ENCODE measurements around the gene PIM2.

PIM2 gene

DNA sequence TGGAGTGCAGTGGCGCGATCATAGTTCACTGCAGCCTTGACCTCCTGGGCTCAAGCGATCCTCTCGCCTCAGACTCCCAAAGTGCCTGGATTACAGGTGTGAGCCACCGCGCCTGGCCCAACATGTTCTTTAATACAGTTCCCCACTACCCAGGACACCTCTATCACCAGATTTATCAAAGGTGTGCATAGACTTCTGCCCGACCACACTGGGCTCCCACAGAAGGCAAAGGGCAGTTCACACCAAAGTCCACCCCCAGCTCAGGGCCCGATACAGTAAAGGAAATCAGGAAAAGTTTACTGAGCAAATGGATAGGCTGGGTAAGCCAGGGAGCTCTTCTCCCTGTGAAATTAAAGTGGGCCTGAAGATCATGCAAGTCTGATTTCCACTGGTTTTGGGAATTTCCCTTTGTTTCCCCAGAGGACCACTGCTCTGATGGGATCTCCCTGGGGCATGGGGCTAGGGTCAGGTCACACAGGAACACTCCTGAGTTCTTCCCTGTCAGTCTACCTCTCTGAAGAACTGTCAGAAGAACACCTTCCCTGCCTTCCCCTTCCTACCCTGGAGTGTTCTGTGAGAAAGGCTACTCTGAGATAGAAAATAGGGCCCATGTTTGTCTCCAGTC lies 17.7 kb upstream of the PIM2 start:
- DNase-seq (ENCODE audit: low spot score): no peak

DNA sequence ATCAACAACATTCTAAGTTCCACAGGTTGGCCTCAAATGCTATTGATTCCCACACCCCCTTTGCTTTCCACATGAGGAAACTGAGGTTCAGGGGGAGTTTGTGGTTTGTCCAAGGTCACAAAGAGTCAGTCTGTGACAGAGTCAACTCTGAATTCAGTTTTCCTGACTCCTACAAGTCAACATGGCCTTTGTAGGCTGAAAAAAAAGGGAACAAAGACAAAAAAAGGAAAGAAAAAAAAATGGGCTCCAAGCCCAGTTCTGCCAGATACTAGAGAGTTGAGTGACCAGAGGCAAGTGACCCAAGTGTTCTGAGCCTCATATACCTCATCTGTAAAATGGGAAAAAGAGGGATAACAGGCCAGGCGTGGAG lies 16.5 kb upstream of the PIM2 start:
- no peak for DNase-seq (ENCODE audit: low spot score)

DNA sequence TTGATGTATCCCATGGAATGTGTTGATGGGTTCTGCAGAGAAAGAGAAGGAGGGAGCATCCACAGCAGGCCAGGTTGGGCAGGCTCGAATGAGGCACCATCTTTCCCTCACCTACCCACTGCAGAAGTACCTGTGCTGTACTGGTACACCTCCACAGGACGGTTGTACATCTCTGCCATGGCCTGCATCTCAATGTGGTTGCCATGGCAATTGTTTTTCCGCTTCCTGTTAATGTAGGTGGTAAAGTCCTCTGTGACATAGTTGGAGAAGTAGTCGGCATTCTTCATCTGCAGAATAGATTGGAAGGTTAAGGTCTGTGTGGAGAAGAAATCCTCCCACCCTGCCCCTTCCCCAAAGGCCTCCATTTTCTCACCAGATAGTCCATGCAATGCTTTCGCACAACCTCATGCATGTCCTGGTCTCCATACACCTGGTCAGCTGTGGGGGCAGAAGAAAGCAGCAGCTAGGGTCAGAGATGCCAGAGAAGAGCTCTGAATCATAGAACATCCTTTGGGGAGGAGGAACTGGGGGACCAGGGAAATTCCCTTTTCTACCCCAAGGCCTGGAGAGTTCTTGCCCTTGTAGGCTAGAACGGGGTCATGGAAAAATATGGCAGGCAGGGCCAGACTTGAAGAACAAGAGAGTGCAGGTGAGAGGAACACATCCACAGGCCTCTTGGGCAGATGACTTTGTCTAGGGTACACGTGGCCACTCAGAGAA lies 15.9 kb upstream of the PIM2 start:
- DNase-seq (ENCODE audit: low spot score): no peak

DNA sequence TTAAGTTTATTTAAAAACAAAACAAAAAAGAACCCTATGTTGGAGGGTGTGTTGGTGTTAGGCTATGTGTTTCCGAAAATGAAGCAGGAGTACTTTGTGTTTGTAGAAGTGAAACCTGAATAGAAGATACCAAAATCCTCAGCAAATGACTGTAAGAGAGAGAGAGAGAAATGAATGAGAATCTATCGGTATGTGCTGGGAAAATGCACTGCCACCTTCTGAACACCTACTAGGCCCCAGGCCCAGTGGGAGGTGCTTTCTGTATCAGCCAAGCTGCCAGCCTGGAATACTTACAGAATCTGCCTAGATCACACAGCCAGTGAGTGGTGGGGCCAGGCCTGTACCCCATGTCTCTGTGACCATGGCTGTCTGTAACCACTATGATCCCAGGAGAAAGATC lies 14.9 kb upstream of the PIM2 start:
- no peak for DNase-seq (ENCODE audit: low spot score)

DNA sequence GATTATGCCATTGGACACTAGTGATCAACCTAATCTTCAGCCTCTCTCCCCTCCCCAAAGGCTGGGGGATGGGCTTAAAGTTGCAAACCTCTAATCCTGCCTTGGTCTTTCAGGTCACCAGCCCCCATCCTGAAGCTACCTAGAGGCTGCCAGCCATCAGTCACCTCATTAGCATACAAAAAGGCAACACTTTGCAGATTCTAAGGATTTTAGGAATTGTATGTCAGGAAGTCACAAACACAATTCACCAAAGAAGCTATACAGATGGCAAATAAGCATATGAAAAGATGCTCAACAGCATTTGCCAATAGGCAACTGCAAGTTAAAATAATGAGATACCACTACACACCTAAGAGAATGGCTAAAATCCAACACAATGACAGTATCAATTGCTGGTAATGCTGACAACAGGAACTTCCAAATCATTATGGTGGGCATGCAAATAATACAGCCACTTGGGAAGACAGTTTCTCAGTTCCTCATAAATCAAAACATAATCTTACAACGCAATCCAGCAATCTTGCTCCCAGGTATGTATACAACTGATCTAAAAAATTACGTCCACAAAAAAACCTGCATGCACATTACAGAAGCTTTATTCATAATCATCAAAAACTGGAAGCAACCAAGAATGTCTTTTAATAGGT lies 9.0 kb upstream of the PIM2 start:
- no peak for DNase-seq (ENCODE audit: low spot score)

DNA sequence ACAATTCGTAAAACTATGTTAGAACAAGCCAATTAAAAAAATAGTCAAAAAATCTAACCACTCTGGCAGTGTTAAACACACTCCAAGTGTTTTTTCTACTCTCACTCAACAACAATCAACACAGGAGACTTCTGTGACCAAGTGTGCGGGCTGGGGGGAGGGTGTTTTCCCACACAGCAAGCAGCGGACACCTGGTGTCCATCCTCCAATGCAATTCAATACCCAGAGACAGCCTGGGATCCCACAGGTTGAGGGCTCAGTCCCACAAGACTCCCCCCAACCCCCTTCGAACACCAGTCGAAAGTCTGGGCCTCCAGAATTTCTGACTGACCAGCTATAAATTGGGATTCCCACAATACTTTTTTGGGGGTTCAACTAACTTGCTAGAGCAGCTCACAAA lies 8.3 kb upstream of the PIM2 start:
- no peak for DNase-seq (ENCODE audit: low spot score)

DNA sequence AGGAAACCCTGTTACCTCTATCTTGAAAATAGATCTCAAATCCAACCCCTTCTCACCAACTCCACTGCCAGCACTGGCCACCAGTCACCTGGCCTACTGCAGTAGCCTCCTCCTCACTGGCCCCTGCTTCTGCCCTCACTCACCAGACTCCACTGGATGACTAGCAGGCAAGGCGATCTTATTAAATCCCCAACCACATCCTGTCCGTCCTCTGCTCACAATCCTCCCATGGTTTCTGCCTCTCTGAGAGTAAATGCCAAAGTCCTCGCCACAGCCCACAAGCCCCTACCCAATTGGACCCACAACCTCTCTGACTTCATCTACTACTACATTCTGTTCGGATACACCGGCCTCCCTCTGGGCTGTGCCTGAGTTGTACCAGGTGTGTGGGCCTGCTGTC lies 5.4 kb upstream of the PIM2 start:
- no peak for DNase-seq (ENCODE audit: low spot score)

DNA sequence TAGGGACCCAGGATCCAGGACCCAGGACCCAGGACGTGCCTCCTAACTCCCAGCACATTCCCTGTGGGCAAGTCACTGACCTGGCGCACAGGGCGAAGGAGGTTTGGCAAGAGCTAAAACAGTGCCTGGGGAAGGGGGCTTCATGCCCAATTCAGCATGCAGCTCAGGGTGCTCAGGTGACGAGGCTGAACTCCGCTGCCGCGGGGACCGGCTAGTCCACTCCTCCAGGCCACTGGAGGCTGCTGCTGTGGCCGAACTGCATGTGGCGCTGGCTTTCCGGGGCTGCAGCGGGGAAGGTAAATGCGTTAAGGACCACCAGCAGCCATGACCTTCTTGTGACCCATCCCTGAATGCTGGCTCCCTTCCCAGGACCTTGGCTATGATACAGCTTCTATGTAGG lies 4.9 kb upstream of the PIM2 start:
- DNase-seq (ENCODE audit: low spot score): no peak

DNA sequence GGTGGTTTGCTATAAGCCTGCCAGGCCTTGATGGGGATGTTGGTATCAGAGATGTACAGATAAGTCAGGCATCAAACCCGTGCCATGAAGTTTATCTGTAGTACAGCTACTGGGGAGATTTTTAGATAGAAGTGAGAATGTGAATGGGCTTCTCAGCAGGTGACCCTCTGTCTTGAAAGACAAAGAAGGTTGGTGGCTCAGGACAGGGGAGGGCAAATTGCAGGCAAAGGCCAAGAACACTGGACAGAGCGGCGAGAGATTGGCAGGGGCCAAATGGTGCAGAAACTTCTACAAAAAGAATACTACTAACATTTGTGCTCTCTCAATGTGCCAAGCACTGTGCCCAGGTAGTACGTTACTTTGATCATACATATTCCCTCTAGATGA lies 1.9 kb upstream of the PIM2 start:
- DNase-seq (ENCODE audit: low spot score): no peak

DNA sequence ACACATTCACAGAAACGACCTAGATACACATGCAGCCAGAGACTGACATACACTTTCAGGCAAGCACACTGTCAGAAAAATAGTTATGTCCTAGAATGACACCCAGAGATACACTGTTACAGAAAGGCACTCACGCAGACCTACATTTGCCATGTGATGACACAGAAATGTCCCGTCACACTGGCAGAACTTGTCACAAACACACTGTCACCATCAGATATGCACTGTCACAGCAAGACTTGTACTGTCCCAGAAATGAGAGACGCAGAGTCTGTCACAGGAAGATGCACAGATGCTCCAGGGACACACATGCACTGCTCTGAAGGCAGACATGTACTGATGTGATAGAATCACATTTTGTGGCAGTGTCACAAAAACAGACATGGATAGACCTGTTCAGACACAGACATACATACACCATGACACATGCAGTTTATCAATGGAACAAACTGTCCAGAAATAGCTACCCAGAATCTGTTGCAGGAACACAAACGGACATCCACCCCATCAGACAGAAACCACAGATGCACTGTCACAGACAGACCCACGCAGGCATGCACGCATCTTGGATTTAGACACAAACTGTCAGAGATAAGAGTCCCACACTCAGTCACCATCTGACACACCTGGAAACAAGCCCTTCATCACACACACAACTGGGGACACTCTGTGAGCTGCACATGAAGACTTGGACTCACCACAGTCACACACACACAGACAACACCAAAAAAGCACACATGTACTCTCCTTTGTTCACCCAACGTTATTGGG lies 1.3 kb upstream of the PIM2 start:
- no peak for DNase-seq (ENCODE audit: low spot score)

DNA sequence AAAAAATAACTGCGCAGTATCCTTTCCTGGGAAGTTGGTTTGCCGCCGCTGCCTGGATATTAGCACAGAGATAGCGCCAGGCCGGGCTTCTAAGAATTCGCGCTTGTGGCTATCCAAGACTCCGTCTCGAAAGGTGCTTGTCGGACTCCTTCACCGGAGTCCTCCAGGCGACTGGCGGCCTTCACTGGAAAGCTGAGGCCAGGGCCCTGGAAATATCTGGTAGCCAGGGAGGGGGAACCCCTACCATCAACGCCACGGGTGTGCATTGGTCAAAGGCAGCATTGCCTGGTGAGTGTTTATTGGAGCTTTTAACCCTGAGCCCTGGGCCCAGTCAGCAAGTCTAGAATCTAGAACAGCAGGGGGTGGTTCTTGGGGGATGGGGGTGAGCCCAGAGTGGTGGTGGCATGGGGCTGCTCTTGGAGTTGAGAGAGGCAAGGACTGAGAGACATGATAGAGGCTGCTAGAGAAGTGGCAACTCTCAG lies 577 bp upstream of the PIM2 start:
- no peak for DNase-seq (ENCODE audit: low spot score)

DNA sequence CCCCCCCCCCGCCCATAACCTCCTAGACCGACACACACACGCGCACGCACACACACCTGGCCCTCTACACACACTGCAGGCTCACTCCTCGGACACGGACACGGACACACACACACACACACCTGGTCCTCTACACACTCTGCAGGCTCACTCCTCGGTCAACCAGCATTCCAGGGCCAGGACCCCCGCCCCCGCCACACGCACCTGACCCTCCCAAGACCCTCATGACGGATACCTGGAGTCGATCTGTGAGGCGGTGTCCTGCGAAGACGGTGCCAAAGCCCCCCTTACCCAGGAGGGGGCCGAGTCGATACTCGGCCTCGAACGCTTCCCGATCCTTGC lies 552 bp downstream of the PIM2 start:
- DNase-seq (ENCODE audit: low spot score): no peak

DNA sequence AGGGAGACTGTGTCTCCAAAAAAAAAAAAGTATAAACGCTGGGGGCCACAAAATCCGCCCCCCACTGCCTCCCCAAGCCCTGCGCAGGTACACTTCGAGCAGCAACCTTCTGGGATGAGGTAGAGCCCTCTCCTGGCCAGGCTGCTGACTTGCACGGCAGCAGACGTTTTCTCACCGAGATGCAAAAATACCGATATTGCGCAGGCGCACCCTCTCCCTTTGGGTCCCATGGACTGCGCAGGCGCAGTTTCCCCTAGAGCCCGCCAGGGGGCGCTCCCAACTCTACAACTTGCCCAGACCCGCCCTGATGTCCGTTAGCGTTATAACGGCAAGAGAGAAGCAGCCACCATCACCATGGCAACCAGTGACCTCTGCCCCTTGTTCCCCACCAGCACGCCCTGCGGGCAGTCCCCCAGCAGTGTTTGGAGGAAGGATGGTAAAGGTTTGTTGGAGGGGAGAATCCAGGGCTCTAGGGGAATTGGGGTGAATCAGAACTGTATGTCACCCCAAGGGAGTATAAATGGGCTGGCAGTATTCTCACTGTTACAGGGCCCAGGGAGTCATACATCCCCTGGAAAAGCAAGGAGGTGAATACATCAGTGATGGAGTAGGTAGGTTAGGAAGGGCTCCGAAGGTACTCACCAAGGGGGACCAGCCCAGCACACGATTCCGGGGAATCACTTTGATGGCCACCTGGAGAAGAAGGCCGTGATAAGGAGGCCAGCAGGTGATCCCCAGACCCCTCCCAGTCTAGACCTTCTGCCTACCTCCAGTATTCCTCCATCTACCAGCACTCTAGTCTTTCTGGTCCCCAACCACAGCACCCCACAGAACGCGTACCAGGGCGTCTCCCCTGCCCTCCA lies 1.5 kb downstream of the PIM2 start:
- peak; percentile 91 for DNase-seq (ENCODE audit: low spot score)

DNA sequence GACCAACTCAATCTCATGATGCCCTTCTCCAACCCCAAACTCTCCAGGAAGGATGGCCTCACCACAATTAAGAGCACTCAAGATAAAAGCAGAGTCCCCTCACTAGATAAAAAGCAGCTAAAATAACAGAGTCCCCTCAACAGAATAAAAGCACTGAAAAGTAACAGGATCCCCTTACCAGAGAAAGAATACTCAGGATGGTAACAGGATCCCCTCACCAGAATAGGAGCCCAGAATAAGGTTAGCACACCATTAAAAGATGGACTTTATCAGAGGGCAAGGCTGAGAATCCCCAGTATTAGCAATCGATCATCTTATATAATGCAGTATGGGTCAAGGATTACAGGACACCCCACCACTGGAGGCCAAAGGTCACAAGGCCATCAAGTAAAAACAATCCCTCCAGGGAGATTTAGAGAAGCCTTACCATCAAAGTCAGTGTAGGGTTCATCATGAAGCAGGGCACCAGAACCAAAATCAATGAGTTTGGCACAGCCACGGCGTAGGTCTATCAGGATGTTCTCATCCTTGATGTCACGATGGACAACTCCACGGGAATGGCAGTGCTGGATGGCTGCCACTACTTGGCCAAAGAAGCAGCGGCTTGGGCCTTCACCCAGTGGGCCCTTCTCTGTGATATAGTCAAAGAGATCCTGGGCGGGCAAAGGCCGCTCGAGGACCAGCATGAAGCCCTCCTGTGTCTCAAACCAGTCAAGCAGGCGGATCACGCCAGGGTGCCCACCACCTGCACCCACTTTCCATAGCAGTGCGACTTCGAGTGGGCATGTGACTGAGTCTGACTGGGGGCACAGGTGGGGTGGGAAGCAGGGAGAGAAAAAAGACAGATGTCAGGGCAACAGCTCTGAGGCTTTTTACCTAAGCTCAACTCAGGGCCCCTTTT lies 4.0 kb downstream of the PIM2 start:
- no peak for DNase-seq (ENCODE audit: low spot score)

DNA sequence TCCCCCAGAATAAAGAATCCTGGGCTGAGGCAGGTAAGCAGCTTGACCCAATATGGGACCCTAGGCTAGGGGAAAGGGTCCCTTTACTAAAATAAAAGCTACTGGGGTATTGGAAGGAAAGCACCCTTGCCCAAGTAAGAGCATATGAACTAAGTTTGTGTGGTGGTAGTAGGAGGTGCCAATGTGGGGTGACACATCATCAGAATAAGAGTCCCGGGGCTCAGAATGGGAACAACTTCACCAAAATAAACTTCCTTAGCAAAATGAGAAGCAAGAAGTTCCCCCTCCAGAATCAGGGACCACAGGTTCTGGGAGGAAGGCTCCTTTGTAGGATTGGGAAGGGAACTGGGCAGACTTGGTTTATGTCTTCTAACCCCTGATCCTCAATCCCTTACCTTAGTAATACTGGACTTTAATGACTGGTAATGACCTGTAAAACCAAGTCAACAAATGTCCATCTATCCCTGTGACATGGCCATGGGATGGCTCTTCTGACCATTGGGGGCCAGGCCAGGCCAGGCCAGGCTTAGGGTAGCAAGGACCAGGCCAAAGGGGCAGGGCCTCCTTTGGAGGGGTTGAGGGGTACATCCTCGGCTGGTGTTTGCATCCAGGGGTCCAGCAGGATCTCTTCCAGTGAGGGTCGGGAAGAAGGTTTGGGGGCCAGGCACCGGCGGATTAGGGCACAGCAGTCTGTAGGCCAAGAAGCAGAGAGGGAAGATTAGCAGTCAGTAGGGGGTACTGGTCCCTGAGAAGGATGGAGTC lies 5.0 kb downstream of the PIM2 start:
- no peak for DNase-seq (ENCODE audit: low spot score)

DNA sequence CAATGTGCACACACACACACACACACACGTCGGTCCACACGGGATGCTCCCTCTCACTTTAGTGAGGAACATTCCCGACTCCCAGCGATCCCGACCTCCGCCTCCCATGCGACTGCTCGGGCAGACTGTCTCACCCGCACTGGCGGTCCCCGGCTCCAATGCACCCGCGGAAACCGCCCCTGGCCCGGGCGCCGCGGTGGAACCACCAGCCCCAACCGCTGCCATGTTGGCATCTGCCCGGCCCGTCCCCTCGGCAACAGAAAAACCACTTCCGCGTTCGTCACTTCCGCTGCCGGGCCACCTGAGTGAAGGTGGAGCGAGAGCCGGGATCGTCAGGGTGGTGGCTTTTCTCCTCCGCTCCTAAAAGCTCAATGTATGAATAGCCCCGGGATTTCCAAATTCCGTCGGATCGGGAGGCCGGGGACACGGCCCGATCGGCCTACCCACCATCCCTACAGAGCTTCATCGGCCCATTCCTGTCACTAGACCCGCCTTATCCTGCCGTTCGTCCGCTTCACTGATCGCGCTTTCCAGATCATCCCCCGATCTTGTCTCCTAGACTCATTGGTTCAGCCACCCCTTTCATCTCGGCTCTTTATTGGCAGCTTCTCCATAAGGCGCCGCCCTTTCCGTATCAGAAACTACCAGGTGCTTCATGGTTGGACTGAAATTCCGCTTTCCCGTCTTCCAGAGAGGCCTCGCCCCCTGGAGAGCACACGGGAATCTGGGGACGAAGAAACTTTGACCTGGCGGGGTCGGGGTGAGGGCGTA lies 7.2 kb downstream of the PIM2 start, which contains the start of gene SLC35A2:
SLC35A2 (minus strand) TSS at position 235 of the 771 bp plus-strand sequence; CDS start at position 225, 10 bp downstream.
- DNase-seq (ENCODE audit: low spot score): peak; percentile 79

DNA sequence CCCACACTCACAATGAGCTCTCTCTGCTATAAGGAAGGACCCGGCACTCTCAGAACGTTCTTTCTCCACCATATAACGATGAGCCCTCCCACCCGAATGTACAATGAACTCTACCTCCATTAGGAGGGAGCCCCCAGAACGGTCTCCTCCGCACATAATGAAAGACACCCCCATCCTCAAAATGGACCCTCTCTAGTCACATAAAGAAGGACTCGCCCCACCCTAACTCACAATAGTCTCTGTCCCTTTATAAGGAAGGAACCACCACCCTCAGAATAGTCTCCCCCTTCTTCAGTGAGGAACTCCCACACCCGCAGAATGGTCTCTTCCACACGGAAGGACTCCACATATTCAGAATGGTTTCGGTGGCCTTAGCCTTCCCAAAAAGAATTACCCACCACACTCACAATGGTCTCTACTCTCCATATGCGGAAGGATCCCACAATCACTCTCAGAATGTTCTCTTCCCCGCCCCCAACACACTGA lies 7.9 kb downstream of the PIM2 start:
- DNase-seq (ENCODE audit: low spot score): no peak

DNA sequence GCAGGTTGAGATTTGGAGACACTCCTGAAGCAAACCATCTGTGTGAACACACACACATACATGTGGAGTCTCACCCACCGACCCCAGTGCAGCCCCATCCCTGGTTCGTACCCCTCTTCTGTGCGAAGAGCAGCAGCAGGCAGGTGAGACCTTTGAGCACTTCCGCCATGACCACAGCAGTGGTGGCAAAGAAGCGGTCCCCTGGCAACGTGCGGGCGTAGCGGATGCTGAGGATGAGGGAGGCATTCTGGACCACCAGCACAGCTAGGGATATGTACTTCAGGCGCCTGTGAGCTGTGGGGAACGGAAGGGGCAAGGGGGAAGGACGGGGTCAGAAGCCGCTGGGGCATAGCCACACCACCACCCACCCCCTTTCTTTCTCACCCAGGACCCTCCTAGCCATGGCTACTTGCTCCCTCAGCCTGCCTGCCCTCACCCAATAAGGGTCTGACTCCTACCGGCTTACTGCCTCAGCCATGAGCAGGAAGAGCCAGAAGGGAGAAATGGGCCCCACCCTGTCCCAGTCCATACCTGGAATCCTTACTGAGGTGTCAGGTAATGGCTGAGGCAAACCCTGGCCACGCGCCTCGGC lies 9.0 kb downstream of the PIM2 start:
- DNase-seq (ENCODE audit: low spot score): no peak
